Measurements from ENCODE around the gene RHOH.

GRCh38 chr4:40246011-40246900, 49.4 kb downstream of the RHOH start:
- TF ChIP-seq, protein P1, sequence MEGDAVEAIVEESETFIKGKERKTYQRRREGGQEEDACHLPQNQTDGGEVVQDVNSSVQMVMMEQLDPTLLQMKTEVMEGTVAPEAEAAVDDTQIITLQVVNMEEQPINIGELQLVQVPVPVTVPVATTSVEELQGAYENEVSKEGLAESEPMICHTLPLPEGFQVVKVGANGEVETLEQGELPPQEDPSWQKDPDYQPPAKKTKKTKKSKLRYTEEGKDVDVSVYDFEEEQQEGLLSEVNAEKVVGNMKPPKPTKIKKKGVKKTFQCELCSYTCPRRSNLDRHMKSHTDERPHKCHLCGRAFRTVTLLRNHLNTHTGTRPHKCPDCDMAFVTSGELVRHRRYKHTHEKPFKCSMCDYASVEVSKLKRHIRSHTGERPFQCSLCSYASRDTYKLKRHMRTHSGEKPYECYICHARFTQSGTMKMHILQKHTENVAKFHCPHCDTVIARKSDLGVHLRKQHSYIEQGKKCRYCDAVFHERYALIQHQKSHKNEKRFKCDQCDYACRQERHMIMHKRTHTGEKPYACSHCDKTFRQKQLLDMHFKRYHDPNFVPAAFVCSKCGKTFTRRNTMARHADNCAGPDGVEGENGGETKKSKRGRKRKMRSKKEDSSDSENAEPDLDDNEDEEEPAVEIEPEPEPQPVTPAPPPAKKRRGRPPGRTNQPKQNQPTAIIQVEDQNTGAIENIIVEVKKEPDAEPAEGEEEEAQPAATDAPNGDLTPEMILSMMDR (IDR thresholded peaks at IDR 0.05; ENCODE audit: low read length), result peak; percentile 23; the same call in 1 of the 2 replicates
- no peak for TF ChIP-seq EZH2 (IDR thresholded peaks at IDR 0.05; ENCODE audit: borderline replicate concordance, low read length)
